ENCODE data around the gene GJC1.

DNA sequence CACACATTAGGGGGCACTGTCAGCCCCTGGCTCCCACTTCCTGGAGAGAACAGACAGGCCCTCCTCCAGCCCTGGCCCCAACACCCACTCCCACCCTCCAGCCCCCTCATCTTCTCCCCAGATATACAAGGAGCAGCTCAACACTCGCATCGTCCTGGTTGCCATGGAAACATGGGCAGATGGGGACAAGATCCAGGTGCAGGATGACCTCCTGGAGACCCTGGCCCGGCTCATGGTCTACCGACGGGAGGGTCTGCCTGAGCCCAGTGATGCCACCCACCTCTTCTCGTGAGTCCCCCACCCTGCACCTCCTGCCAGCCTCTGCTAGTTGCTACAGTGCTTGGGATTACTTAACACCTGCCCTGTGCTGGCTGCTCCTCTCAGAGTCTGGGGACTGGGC is 56.9 kb downstream of the GJC1 start:
- TF ChIP-seq ZNF165 (CRISPR knock-in tag; IDR thresholded peaks at IDR 0.05; ENCODE audit: borderline replicate concordance) (no peak), SRF (CRISPR knock-in tag; IDR thresholded peaks at IDR 0.05) (no peak), RFX5 (IDR thresholded peaks at IDR 0.05; ENCODE audit: low read depth, low read length) (no peak), PCBP2 (IDR thresholded peaks at IDR 0.05; ENCODE audit: low read depth, low read length, poor library complexity, severe bottlenecking) (no peak), CHD4 (IDR thresholded peaks at IDR 0.05; ENCODE audit: insufficient read depth, insufficient replicate concordance, low read depth, low read length, poor library complexity, severe bottlenecking) (no peak), NR3C1 (CRISPR knock-in tag; IDR thresholded peaks at IDR 0.05) (no peak)
